ENCODE measurements around the gene DLG4. TPM values are rescaled to one million over a fixed set of nuclear protein-coding genes. Genes with fewer than 3 reads are reported as not detected.
"Not testable (repeated sequence)": the region's sequence is repeated elsewhere in the genome, so short reads cannot be mapped to it uniquely, and the experiment has no call there.

Gene DLG4
- total RNA-seq, 1 donor from 2014 or later: 9.6 TPM

DNA sequence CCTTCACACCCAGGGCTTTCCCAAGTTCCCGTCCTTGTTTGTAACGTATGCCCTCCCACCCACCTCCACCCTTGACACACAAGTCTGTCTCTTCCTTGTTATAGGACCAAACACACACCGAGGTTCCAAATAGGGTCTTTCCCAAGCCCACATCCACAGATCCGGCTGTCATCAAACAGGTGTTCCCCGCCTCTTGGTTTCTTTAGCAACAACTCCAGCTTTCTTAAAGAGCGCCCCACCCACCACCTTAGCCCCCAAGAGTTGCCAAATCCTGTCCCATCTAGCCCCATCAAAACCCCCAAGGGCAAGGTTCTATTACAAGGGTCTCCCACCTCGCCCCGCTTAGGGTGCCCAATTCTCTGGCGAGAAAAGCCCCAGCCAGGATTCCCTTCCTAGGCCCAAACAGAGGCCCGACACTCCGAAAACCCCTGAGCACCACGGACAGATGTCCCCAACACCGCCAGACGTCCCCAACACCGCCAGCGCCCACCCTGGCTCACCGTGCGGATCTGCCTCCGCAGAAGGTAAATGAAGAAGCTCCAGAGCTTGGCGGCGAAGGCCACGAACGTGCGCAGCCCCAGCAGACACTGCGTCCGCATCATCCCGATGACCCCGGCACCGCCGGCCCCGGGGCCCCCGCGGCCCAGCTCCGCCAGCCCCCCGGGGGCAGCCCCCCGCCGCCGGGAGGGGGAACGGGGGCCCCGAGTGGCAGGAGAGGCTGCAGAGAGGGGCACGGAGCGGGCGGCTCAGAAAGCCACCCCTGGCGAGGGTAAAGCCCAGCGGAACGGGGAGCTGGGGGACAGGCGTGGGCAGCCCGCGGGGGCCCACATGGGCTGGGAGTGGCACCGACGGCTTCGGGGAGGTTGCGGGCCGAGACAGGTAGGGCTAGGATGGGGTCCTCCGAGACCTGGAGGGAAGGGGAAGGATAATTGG lies 31.3 kb upstream of the DLG4 start:
- intact Hi-C loops (cut with micrococcal nuclease): loop anchor here (5.0 kb wide), 3 partner anchors 151 to 436 kb away; partner anchors contain the start of genes FGF11, TMEM102, TMEM256 and TP53

DNA sequence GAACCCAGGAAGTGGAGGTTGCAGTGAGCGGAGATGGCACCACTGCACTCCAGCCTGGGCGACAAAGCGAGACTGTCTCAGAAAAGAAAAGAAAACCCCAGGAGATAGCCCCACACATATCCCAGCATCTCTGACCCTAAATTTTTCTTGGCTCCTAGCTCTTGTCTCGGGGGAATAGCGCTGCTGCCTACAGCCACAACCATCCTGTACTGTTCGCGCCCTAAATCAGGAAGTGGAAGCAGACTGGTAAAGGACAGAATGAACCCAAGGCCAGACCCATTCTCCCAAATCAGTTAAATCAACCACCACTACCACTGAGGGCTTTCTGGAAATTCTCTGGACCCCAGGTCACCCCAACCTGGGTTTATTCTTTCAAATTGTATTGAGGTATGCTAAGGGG lies 30.2 kb upstream of the DLG4 start:
- intact Hi-C loops (cut with micrococcal nuclease): loop anchor here (5.0 kb wide), 3 partner anchors 152 to 437 kb away; partner anchors contain the start of genes FGF11, TMEM102, TMEM256 and TP53

DNA sequence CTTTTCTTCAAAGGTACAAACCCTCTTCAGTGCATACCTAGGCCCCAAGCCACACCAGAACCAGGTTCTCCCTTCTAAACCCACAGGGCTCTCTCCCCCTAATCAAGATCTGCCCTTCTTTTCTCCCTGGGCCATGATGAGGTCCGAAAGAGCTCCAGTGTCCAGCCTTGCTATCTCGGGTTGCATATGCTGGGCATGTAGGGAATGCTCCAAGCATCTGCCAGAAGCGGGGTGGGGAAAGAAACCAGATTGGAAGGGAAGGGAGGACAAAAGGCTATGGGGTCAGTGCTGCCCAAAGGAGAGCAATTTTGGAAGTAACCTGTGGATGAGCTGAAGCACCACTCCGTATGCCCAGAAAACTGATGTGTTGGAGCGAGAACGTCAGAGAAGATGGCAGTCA lies 29.6 kb upstream of the DLG4 start:
- intact Hi-C loops (cut with micrococcal nuclease): no loop called here

DNA sequence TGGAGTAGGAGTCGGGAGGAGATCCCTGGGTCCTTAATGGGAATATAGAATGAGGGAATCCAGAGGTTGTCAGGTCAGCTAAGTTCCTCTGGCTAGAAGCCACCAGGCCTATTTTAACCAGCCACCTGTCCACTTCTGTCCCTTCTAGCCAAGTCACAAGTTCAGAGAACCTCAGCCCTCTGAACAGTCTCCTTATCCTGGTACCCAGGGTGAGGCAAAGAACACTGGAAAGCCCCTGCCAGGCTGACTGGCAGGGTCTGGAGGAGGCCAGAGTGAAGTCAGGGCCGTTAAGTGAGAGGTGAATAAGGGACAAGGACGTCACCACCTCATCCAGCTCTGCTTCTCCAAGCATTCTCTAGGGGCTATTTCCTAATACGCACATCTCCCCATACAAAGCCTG lies 29.2 kb upstream of the DLG4 start:
- intact Hi-C loops (cut with micrococcal nuclease): no loop called here

DNA sequence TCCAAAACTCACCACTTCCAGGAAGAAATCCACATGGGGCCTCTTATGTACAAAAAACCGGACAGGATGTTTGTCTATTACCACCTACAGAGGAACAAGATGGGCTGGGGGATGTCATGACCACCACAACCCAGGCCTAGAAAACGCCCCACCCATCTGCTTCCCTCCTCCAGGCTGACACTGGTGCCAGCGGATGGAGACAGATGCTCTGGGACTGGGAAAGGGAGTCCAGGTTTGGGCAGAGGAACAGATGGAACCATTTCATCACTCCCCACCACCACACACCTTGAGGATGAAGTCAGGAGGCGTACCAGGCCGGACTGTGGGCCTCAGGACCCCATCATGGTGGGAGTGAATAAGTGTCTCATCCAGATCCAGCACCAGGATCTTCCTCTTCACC lies 27.1 kb upstream of the DLG4 start:
- intact Hi-C loops (cut with micrococcal nuclease): no loop called here

DNA sequence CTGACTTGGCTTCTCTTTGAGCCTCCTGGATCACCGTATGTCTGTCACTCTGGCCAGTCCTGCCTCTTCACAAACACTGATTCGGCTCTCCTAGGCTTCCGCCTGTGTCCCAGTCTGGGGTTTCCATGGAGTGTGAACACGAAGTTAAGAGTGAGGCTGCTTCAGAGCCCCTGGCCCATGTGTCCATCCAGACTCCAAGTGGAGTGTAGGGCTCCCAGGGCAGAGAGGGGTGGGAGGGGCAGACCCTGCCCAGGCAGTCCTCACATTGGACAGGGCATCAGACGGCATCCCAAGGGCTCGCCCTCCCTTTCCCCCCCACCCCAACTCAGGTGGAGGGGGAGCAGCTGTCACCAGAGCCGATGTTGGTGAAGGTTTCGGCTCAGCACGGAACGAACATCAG lies 24.2 kb upstream of the DLG4 start:
- intact Hi-C loops (cut with micrococcal nuclease): not testable (repeated sequence)

DNA sequence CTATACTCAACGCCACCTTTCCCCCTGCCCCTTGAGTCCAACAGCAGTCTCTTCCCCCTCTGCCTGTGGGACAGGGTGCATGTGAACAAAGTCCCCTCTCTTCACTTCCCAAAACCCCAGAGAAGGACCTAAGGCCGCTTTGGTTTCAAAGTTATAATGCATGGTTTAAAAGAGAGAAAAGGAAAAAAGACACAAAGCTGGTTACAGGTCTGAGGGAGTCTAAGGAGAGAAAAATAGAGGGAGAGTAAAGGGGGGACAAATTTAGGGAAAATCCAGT lies 23.8 kb upstream of the DLG4 start:
- intact Hi-C loops (cut with micrococcal nuclease): no loop called here

DNA sequence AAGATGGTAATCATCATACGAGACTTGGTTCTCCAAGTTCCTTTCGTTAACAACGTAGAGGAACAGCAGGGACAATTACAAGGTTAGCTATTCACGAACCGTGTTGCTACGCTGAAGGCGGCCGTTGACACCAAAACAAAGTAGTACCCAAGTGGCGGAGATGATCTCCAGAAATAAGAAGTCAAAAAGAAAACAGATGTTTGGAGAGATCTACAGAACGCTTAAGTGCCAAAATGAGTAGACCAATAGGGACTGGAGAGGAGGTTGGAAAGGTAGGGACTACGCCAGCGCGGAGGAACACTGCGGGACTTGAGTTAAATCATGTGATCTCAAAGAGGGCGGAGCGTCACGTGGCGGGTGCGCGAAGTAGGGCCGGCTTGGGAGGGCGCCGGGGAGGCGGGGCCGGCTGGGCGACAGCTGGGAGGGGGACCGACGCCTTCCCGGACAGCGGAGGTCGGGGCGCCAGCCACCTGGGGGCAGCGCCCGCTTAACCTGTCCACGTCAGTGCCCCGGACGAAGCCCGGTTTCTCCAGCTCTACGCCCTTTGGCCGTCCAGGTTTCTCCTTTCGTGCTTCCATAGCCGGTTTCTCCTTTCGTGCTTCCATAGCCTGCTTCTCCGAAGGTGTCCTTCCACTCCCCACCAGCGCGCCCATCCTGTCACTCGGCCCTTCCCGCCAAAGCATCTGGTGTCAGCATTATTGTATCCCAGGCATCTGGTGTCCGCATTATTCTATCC lies 23.2 kb upstream of the DLG4 start:
- intact Hi-C loops (cut with micrococcal nuclease): no loop called here

DNA sequence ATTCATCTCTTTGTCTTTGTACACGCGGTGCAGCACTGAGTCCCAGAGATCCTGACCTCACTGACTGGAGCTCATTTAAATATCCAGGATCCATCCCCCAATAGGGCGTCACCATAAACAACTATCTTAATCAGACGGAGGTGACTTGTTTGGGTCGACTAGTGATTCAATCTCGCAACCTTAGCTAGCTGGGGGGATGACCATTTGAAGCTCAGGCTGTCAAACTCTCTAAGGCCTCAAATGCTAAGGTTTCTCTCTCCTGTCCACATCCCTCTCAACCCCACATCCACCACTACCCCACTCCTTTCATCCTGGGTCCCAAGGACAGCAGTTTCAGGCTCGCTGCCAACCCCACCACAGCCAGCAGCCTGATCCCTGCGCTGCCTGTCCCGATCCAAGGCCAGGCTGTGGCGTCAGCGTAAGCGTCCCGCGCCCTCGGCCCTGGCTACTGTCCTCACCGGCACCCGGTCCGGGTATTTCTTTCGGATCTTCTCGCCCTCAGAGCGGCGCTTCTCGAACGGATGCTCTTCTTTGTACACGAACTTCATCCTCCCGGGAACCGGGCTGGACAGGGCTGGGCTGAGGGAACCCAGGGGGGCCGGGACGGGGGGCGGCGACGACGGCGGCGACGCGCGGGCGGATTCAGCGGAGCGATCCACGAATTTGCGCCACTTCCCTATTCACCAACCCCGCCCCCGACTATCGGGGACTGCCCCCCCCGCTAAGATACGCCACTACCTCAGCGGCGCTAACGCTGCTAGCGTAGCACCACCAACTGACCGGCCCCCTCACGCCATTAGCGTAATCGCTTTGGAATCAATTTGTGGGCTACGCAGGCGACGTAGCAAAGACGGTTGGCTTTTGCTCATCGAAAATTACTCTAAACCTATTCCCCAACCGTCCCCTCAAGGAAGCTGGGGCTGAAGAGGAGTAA lies 22.4 kb upstream of the DLG4 start, which contains the start of gene GABARAP:
TSS of gene GABARAP (minus strand) at position 667 of the 934 bp plus-strand sequence. CDS start at position 548, 119 bp downstream.
- intact Hi-C loops (cut with micrococcal nuclease): no loop called here

DNA sequence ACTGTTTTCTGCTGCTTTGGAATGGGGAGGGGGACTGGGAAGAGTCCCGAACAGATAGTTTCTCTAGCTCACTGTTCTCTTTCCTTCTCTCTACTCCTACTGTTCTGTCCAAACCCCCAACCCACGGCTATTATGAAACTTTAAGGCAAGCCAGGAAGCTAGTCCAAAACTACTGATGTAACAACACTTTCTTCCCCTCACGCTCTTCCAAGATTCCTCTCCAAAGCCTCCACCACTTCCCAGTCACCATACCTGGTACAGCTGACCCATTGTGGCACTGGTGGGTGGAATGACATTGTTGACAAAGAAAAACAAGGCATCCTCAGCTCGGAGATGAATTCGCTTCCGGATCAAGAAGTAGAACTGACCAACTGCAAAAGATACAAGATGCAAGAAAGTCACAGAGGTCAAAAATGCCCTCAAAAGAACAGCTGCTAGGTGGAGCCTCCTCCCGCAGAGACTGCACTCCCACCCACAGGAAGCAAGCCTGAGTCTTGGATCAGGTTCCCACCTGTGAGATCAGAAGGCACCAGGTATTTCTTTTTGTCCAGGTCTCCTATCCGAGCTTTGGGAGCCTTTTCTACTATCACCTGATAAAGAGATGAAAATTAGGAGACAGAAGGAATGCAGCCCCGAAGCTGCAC lies 21.6 kb upstream of the DLG4 start:
- intact Hi-C loops (cut with micrococcal nuclease): no loop called here

DNA sequence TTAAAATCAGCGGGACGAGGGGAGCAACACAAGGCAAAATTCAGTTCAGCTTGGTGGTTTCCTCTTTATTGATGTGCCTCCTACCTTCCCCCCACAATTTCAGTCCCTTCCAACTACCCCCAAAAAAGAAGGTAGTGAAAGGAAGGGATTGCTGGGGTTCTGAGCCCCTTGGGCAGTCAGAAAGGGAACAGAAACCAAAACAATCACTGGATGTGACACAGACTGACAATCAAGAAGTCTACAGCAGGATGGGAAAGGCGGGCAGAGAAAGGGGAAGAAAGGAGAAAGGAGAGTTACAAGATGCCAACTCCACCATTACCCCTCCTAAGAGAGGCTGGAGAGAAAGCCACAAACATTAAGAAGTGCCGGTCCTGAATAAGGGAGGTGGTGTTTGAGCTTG lies 20.7 kb upstream of the DLG4 start:
- intact Hi-C loops (cut with micrococcal nuclease): no loop called here

DNA sequence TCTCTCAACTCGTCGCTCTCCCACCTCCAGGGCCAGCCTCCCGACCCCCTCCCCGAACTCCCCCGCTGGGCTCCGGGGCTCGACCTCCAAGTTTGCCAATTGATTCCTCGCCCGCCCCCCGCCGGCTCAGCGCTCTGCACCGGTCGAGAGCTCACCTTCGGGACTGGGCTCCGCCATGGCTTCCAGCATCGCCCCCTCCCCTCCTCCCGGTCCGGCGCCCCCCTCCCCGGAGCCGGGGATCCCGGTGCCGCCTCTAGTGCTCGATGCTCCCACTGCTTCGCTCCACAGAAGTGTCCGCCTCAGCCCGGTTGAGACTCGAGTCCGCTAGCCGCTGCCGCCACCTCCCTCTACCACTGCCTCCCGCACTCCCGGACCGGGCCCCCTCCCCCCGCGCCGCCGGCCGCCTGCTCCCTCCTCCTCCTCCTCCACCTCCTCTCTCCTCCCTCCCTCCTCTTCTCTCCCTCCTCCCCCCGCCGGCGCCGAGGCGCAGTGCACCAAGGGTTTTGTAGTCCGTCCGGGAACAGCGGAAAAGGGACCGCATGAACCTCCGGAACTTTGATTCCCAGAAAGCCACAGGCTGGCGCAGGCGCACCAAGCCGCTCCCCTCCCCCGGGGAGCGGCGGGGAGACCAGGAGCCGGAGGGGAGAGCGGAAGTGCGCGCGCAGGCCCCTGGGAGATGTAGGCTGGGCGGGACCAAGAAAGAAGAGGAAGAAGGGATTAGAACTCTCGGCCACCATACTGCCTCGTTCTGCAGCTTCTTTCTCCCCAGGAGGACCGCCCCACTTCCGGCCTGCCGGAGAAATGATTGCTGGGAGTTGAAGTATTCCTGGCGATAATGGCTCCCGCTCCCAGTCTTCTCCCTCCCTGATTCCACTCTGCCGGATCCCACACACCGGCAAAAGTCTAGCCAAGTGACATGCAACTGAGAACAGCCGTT lies 19.7 kb upstream of the DLG4 start, which contains the start of gene PHF23:
TSS of gene PHF23 (minus strand) at position 367 of the 937 bp plus-strand sequence. CDS start at position 189, 178 bp downstream.
- intact Hi-C loops (cut with micrococcal nuclease): loop anchor here (1.0 to 10.0 kb wide), 7 partner anchors 13 to 915 kb away; partner anchors contain the start of genes CYB5D1, EIF5A, ELP5 and NAA38

DNA sequence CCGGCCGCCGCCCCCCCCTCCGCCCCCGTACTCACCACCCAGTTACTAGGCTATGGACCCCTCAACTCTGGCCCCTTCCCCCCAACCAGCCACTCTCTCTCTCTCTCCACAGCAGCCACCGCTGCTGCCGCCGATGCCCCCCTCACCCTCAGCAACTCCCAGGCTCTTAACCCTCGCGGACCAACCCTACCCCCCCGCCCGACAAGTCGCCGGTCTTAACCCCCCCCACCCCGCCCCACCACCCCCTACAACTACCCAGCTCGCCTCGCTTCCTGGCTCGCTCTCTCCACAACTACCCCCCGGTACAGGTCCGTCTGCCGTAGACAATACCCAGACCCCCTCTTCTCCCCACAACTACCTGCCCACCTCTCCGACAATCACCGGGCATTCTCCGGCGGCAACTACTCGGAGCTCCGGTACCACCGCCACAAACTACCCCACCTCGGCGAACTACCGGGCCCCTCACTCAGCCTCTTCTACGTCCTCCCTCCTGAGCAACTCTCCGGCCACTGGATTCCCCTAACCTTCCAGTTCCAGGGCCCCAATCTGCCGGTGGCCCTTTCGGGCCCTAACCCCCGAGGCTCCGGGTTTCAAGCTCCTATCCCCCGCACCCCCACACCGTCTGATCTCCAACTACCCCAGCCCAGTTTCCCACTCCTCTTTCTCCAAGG lies 18.9 kb upstream of the DLG4 start:
- intact Hi-C loops (cut with micrococcal nuclease): loop anchor here (1.0 to 10.0 kb wide), 8 partner anchors 14 to 916 kb away; partner anchors contain the start of genes CYB5D1, EIF5A, ELP5 and NAA38

DNA sequence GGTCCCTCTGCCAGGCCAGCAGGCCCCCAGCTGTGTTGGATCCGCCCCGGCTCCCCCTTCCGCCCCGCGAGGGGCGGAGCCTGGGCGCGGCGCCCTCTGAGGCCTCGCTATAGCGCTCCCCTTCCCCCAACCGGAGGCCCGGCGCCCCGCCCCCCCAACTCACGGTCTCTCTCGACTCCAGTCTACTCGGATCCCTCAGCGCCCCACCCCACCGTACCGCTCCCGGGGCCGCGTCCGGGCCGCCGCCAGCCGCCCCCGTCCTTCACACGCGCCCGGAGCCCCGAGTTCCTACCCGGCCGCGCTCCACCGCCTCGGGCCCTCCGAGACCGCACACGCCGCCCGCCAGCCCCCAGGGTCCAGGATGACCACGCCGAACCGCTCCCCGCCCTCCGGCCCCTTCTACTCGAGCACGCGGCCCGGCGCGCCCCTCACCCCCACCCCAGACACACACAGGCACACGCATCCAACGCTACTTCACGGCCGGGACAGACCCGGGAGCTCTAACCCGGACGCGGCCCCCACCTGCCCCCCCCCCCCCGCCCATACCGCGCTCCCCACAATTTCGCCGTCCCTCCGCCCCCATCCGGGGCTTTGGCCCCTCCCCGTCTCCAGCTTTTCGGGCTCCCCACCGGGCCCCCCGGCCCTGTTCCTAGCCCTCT lies 18.3 kb upstream of the DLG4 start:
- intact Hi-C loops (cut with micrococcal nuclease): loop anchor here (1.0 to 10.0 kb wide), 5 partner anchors 224 to 917 kb away; partner anchors contain the start of genes CYB5D1, NAA38, PER1 and TMEM88

DNA sequence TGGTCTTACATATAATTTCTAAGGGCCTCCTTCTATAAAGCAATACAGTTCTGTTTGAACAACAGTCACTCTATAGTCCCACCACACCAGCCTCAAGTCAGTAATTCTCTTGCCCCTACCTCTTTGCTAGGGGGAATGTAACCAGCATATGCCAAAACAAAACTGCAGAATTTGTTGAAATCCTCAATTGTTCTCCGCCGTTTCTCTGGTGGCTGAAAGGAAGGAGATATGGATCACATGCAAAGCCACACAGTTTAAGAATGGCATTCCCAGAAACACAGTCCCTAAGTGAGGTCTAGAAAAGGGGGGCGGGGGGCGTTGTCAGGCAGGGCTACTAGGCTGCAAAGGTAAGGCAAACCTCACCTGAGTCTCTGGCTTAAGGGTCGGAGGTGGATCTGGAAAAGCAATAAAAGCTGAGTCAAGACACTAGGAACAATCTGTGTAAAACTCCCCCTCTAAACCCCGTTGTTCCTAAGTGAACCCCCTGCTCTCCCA lies 17.7 kb upstream of the DLG4 start:
- intact Hi-C loops (cut with micrococcal nuclease): loop anchor here (10.0 kb wide), 2 partner anchors 617 to 917 kb away; partner anchors contain the start of genes CYB5D1, NAA38, PER1 and TMEM88

DNA sequence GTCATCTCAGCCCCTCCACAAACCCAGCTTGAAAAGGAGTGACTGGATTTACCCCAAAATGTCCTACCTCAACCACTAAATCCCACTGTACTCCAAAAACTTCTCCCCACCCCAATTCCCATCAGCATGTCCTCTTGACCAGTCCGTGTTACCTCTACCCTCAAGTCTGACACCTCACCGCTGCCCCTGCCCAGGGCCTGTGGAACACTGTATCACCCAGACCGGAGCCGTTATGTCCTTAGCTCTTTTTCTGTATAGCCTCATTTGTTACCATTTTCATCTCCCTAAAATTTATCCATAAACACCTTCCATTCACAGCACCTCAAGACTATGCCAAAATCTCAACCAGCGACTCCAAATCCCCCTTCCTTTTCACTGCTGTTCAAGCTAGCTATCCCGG lies 17.2 kb upstream of the DLG4 start:
- intact Hi-C loops (cut with micrococcal nuclease): loop anchor here (10.0 kb wide), 2 partner anchors 618 to 918 kb away; partner anchors contain the start of genes CYB5D1, NAA38, PER1 and TMEM88

Data from T-helper 2 cell treated with Interferon-gamma antibody and Interleukin-4, amounts not matched to agents 100 ng/mL and 5 ng/mL, for 36 hours (primary cell).